GM21723 (cell line): ENCODE measurements around the gene GHRL.
"Not testable (repeated sequence)": the region's sequence is repeated elsewhere in the genome, so short reads cannot be mapped to it uniquely, and the experiment has no call there.

Experiments
- ATAC-seq: cut with Tn5 transposase; IDR thresholded peaks from one replicate; pipeline ENCODE4 v1.9.1; 2021; ENCODE audit warnings: mild to moderate bottlenecking, moderate library complexity; ENCODE audit not compliant: unreplicated experiment

GHRL gene

DNA sequence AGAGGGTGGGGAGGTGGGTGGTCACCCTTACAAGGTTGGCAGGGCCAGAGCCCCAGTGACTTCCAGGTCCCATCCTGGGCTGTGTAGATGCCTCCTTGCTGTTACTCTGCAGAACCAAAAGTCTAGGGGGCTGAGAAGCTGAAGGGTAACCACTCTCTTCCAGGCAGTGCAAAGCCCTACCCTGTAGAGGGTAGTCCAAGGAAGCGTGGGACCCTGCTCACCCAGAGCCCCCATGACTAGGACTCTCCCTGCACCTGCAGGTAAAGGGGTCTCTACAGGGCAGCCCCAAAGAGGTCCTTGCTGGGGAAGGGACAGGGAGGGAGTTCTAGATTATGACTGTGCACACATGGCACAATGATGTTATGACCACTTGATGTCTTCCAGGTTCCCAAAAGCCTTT, 14.2 kb downstream of the GHRL start:
- ATAC-seq, result no peak

DNA sequence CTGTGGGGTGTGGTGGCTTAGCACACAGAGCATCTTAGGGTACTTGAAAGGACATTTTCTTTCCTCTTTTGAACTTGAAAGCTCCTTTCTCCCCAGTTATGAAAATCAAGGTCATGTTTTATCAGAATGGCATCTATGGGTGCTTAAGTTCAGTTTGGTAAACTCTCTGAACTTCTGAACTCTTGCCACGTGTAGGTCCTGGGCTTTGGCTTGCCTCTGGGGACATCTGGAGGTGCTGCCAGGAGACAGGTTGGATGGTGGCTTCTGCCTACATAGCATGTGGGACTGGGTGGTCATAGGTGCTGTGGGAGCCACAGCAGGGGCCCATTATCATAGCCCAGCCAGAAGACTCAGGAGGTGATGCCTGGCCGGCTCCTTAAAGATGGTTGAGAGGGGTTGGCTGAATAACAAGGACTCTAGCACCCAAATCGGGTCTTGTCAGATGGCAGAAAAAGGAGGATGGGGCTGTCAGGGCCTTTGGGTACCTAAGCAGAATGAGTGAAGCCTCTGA, 15.6 kb downstream of the GHRL start:
- no peak for ATAC-seq

DNA sequence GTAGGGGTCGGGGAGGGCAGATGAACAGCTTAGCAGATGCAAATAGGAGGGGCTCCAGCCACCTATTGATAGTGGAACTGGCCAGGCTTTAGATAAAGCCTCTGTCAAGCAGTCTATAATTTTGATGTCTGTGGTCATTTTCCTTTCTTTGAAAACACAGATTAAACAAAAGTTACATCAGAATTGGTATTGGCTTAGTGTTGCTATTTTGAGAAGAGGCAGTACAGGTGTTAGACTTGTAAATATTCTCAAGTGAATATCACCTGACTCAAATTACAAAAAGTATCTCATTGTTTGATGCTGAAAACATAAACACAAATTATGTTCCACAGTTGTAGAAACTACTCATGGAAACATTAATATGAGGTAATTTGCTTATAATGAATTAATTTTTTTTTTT, 18.1 kb downstream of the GHRL start:
- no peak for ATAC-seq

DNA sequence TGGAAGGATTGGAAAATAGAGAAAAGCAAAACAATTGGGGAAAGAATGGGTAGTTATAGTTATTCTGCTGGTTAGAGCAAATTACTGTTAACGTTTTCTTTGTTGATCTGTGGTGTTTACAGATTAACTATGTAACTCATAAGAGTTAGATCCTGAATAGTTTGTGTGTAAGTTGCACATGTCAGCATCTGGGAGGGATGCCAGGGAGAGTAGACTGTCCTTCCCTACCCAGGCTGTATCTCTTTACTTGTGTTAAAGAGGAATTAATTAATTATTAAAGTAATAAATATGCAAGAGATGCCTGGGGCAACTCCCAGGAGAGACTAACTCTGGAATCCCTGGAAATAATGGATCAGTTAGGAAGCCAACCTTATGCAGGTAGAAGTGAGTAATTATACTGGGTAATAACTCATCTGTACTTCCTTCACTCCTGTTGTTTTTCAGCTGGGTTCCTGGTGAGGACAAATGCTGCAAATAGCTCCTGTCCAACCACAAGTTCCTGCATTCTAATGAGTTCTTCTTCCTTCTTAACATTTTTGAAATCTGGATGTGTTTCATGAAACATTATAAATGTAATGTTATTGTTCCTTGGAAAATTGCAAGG, 18.9 kb downstream of the GHRL start:
- no peak for ATAC-seq

DNA sequence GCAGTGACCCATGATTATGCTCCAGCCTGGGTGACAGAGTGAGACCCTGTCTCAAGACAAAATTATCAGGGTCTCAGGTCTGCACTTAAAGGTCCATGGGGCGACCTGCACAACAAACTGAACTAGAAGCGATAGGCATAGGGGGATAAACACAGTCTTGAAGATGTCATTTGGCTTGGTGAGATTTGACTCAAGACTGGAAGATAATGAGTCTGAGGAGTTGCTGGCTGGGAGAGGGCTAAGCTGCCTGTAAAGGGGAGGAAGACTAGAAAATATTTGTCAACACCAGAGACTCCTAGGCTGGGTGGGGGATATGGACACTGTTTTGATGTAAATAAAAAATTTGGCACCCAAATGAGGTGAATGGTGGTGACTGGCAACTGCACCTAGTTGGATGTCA, 19.8 kb downstream of the GHRL start:
- no peak for ATAC-seq

DNA sequence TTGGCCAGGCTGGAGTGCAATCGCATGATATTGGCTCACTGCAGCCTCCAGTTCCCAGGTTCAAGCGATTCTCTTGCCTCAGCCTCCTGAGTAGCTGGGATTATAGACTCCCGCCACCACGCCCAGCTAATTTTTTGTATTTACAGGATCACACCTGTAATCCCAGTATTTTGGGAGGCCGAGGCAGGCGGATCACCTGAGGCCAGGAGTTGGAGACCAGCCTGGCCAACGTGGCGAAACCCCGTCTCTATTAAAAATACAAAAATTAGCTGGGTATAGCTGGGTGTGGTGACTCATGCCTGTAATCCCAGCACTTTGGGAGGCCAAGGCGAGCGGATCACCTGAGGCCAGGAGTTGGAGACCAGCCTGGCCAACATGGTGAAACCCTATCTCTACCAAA, 20.3 kb downstream of the GHRL start:
- ATAC-seq, result not testable (repeated sequence)

DNA sequence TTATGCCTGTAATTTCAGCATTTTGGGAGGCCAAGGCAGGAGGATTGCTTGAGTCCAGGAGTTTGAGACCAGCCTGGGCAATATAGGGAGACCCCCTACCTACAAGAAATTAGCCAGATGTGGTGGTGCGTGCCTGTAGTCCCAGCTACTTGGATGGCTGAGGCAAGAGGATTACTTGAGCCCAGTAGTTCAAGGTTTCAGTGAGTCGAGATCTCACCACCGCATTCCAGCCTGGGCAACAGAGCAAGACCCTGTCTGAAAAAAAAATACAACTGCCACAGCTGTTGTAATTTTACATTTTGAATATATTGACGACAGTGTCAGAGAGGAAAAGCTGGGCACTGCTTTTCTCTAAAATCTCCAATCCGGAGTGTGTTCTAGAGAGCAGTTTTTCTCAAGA, 23.3 kb downstream of the GHRL start:
- no peak for ATAC-seq

DNA sequence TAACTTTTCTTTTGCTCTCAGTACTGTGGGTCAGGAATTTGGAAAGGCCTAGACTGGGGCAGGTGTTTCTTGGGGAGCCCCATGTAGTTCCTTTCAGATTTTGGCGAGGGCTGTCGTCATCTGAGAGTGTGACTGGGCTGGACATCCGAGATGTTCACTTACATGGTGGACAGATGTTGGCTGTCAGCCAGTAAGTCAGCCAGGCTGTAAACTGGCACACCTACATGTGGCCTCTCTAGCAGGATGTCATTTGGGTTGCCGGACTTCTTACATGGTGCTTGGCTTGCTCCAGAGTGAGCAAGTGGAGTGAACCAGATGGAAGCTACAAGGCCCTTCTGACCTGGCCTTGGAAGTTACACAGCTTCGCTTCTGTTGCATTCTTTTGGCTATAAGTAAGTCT, 23.8 kb downstream of the GHRL start:
- no peak for ATAC-seq

DNA sequence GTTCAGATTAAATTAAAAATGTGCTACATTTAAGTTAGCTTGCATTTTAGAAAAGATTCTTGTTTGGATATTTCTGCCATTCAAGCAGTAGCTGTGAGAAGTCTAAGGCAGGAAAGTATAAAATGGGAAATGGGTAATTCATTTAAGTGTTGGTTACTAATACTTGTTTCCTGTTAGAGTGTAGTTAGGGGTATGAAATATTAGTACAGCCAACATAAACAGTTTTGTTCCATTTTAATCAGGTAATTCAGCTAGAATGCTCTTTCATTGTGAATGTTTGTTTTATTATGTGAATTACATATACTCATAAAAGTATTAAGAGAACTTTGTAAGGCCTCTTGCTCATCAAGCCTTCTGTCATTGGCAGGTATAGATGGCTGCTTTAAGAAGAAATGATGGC, 24.6 kb downstream of the GHRL start:
- ATAC-seq, result no peak

DNA sequence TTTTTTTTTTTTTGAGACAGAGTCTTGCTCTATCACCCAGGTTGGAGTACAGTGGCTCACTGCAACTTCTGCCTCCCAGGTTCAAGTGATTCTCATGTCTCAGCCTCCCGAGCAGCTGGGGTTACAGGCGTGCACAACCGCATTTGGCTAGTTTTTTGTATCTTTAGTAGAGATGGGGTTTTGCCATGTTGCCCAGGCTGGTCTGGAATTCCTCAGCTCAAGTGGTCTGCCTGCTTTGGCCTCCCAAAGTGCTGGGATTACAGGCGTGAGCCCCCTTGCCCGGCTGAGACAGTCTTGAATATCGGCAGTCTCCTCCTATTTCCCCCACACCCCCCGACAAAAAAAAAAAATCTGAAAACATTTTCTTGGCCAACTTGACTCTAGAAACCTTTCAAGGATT, 25.8 kb downstream of the GHRL start:
- not testable (repeated sequence) for ATAC-seq

DNA sequence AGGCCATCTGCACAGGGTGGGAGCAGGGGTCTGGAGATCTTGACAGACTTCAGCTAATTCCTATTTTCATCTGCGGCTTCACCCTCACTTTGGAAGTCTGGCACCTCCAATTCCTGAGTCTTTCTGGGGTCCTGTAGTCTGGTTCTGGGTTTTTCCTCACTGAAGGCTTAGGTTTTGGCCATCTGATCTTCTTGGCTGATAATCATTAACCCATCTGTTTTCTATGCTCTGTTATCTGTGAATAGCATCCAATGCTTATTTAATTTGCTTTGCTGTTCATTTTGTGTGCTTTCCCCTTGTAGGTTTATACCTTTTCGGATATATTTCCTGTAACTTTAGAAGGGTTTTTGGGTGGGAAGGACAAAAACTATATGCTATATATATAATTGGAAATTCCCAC, 26.9 kb downstream of the GHRL start:
- no peak for ATAC-seq

DNA sequence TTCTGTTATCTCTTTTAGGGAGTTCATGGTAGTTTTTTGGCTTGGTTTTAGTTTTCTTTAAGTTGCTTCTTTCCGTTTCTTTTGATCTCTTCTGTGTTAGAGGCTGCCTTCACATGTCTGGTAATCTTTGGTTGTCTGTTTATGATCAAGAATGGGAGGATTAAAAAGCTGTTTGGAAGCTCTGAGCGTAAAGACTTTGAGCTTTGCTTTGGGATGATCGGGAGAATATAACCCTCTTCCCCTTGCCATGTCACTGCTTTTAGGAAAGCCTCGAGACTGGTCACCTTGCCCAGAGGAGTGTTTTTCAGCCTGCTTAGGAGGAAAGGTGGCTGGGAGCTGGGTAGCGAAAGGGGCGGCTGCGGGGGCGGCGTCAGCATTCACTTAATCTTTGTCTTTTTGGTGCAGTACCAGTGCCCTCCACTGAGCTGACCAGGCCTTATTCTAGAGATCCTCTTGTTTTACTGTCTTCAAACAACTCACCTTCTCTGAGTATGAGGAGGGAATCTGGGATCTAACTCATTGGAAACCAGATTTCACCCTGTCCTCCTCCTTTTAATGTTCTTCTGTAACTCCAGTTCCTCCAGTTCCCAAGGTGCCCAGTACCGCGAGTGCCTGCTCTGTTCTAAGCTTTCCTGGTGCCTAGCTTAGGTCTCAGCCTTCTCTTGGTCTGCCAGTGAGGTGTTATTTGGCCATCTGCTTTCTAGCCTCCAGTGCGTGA, 28.9 kb downstream of the GHRL start:
- ATAC-seq, result no peak

DNA sequence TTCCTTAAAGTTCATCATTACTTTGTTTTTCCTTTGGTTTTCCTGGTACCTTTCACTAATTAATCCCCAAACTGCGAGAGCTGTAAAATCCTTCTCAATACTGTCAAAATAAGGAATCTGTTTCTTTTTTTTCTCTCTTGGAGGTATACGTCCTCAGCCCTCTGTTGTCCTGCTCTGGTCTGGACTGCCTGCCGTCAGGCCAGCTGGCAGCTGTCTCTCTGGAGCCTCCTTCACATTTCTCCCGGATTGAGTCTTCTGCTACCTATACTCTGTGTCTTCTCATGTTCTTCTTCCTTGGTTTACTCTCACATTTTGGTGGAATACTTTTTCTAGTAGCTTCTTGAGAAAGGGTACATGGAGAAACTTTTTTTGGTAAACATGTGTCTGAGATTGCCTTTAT, 30.7 kb downstream of the GHRL start:
- no peak for ATAC-seq

DNA sequence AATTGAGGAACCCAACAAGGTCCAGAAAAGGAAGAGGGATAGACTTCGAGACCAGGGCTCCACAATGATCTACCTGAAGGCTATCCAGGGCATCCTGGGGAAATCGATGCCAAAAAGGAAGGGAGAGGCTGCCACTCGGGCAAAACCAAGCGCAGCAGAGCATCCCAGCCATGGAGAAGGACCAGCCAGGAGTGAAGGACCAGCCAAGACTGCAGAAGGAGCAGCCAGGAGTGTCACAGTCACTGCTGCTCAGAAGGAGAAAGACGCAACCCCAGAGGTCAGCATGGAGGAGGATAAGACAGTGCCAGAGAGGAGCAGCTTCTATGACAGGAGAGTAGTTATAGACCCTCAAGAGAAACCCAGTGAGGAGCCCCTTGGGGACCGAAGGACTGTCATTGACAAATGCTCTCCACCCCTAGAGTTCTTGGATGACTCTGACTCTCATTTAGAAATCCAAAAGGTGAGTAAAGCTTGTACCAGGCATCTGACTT, 32.5 kb downstream of the GHRL start:
- no peak for ATAC-seq

DNA sequence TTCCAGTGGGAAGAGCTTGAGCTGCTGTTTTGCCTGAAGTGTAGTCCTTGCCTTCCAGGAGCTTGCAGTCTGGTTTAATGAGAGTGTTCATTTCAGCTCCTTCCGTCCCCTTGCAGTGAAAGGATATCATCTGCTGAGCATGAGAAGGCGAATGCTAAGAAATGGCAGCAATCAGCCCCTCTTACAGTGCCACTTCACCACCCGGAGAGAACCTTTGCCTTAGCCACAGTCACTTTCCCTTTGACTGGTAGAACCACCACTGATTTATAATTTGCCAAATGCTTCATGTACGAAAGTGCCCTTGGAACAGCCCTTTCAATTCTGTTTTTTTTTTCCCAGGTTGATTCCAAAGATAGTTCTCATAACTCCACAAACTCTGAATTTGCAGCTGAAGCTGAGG, 32.9 kb downstream of the GHRL start:
- no peak for ATAC-seq

DNA sequence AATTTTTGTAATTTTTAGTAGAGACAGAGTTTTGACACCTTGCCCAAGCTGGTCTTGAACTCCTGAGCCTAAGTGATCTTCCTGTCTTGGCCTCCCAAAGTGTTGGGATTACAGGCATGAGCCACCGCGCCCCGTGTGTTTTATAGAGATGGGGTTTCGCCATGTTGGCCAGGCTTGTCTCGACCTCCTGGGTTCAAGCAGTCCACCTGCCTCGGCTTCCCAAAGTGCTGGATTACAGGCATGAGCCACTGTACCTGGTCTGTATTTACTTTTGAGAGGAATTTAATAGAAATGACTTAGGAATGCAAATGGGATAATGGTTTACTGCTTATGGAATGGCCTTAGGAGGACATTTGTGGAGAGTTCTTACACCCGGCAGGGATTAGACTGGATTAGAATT, 33.7 kb downstream of the GHRL start:
- ATAC-seq, result no peak

DNA sequence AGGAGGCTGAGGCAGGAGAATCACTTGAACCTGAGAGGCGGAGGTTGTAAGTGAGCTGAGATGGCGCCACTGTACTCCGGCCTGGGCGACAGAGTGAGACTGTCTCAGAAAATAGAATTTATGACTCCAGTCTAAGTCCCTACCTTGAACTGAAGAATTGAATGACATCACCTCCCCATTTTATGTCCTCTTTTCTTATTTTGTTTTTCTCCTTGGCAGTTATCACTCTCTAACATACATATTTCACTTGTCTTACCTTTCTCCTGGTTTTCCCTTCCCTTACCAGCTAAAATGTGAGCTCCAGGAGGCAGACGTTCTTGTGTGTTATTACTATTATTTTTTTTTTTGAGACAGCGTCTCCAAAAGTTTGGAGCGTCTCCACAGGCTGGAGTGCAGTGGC, 36.9 kb downstream of the GHRL start:
- no peak for ATAC-seq

DNA sequence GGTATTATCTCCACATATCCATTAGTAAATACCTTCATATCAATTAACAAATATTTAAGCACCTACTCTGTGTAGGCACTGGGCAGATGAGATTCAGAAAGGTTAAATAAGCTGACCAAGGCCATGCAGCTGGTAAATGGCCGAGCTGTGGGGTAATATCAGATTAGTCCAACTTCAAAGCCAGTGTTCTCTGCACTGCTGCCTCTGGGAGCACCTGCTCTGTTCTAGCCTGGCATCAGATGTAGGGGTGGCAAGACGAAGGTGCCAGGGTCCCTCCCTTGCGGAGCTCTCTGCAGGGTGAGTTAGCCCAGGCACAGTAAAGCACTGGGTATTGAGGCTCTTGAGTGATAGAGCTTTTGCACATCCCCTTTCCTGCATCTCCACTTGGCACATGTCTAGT, 39.0 kb downstream of the GHRL start:
- ATAC-seq, result no peak

DNA sequence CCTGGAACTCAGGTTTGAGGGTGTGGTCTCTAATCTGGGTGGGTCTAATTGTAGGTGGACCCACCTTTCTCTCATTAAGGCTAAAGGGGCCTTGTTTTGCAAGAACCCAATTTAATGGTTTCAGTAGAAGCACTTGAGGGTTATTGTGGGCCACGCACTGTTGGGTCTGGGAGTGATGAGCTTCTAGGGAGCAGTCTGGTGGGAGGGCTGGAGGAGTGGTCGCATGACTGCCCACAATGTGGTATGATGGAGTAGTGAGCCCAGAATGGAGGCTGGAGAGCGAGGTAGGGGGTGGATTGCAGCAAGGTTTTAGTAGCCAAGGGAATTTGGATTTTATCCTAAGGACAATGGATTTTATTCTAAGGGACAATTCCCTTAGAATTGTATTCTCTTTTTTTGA, 41.7 kb downstream of the GHRL start:
- ATAC-seq, result no peak

DNA sequence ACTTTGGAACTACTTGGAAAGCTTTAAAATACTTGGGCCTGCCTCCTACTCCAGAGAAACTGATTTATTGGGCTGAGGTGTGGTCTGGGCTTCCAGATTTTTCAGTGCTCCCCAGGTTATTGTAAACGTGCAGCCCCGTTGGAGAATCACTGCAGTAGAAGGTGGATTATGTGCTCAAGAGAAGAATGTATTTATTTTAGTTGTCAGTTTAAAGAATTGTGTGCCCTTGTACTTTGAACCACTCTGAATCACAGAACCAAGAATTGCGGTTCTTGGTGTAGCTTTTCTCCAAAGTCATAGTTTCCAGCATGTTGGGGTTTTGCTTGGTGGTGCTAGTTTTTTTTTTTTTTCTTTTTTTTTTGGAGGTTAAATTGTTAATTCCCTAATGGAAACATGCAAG, 42.9 kb downstream of the GHRL start:
- ATAC-seq, result no peak

DNA sequence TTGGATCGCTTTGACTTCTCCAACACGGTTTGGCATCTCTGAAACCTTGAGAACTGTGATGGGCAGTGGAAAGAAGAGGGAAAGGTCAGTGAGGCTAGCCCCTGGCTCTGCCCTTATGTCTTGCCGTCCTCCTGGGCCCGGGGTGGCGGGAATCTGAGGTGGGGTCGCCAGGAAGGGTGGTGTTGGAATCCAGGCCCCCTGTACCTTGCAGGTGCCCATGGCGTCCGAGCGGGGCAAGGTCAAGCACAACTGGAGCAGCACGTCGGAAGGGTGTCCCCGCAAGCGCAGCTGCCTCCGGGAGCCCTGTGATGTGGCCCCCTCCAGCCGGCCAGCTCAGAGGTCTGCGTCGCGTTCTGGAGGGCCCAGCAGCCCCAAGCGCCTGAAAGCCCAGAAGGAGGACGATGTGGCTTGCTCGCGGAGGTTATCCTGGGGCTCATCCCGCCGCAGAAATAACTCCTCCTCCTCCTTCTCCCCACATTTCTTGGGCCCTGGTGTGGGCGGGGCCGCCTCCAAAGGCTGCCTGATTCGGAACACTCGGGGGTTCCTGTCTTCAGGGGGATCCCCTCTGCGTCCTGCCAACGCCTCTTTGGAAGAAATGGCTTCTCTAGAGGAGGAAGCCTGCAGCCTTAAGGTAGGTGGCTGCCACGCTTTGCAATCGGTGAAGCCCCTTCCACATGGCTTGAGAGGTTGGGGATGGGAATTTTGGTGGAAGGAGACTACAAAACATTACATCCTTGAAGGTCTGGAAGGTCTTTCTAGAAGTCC, 43.6 kb downstream of the GHRL start:
- no peak for ATAC-seq
